ENCODE data around the gene CNOT4. TPM values are rescaled to one million over a fixed set of nuclear protein-coding genes. Genes with fewer than 3 reads are reported as not detected.

Gene CNOT4
- total RNA-seq, 1 experiment from 2014 or later, result 9.7 TPM

DNA sequence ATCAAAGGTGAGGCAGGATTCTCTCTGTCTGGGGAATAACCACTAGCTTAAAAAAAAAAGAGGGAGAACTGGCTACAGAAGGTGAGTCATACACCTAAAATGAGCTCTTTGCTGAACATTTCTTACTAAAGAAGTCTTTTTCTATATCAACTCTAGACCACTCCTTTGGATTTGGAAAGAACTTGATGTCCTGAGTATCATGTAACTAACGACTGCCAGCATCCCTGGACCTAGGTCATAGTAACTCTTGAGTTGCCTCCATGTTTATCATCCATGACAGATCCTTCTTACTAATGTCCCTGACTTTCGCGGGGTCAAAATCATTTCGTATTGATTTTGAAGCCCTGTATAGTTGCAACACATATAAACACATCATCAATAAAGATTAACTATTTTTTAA lies 89.1 kb downstream of the CNOT4 start:
- Histone ChIP-seq H2AFZ (ENCODE audit: low read length) (no peak overlapping the region), H3K27me3 (ENCODE audit: low read length) (no peaks in the 10 kb centered on the region), H3K9me2 (replicated peaks; ENCODE audit: low read length) (no peaks in the 10 kb centered on the region), H3K4me3 (ENCODE audit: low read length) (no peak overlapping the region), H3K27ac (ENCODE audit: low read length) (no peak overlapping the region), H3K9me3 (ENCODE audit: low read length) (no peaks in the 10 kb centered on the region), H3K4me1 (ENCODE audit: insufficient read depth, low read length) (no peaks in the 10 kb centered on the region), H3K4me2 (ENCODE audit: low read length) (no peak overlapping the region), H3K79me2 (ENCODE audit: low read length) (peaks cover 20% of the 10 kb centered on the region), H3F3A (ENCODE audit: low read length, unreplicated experiment) (no peaks in the 10 kb centered on the region), H3K36me3 (ENCODE audit: low read depth, low read length) (no peaks in the 10 kb centered on the region), H3K9ac (ENCODE audit: low read length) (no peak overlapping the region), H4K20me1 (ENCODE audit: low read length) (no peaks in the 10 kb centered on the region)
- ChIA-PET POLR2A (ENCODE audit: unreplicated experiment) (interaction anchor here (0.6 kb wide), 1 partner anchor 142 kb away, joined by 3 read pairs; no protein-coding TSS in a partner anchor), CTCF (no interaction called here)
- ATAC-seq, result no peak
- TF ChIP-seq EZH2phosphoT487 (IDR thresholded peaks at IDR 0.05; ENCODE audit: borderline replicate concordance, low read length) (no peak), EZH2 (IDR thresholded peaks at IDR 0.05; ENCODE audit: low read length, unreplicated experiment) (no peak), CTCF (conservative IDR thresholded peaks at IDR 0.05; ENCODE audit: low read depth, low read length) (no peak)
- DNase-seq, result peak; percentile 12
- BruUV-seq (replicated peaks), result no TSS peak
- intact Hi-C loops (cut with micrococcal nuclease), result no loop called here

GRCh38 chr7:135416431-135416830 lies 93.5 kb downstream of the CNOT4 start:
- no TSS peak for BruUV-seq (replicated peaks)

More at GRCh38 chr7:135416431-135416830, 93.5 kb downstream of the CNOT4 start:
- Histone ChIP-seq H2AFZ (ENCODE audit: low read length) (no peak overlapping the region), H3K4me2 (ENCODE audit: low read length) (no peak overlapping the region), H3K4me3 (ENCODE audit: low read length) (no peak overlapping the region), H3K27ac (ENCODE audit: low read length) (no peak overlapping the region), H3K9me2 (replicated peaks; ENCODE audit: low read length) (no peaks in the 10 kb centered on the region), H3K9me3 (ENCODE audit: low read length) (no peaks in the 10 kb centered on the region), H3K36me3 (ENCODE audit: low read depth, low read length) (no peaks in the 10 kb centered on the region), H3K4me1 (ENCODE audit: insufficient read depth, low read length) (no peaks in the 10 kb centered on the region), H3F3A (ENCODE audit: low read length, unreplicated experiment) (no peaks in the 10 kb centered on the region), H3K79me2 (ENCODE audit: low read length) (no peaks in the 10 kb centered on the region), H3K9ac (ENCODE audit: low read length) (no peak overlapping the region), H3K27me3 (ENCODE audit: low read length) (no peaks in the 10 kb centered on the region), H4K20me1 (ENCODE audit: low read length) (no peaks in the 10 kb centered on the region)
- DNase-seq (no peak), ATAC-seq (no peak)
- CTCF ChIA-PET, result no interaction called here
- intact Hi-C loops (cut with micrococcal nuclease), result no loop called here
- POLR2A ChIA-PET (ENCODE audit: unreplicated experiment), result no interaction called here
- TF ChIP-seq CTCF (conservative IDR thresholded peaks at IDR 0.05; ENCODE audit: low read depth, low read length), result no peak
- no peak for TF ChIP-seq EZH2 (IDR thresholded peaks at IDR 0.05; ENCODE audit: low read length, unreplicated experiment)
- TF ChIP-seq EZH2phosphoT487 (IDR thresholded peaks at IDR 0.05; ENCODE audit: borderline replicate concordance, low read length), result no peak
